Suprapubic skin (tissue), 4 donors: Measurements from ENCODE around the gene MAPK14. TPM values are rescaled to one million over a fixed set of nuclear protein-coding genes. Genes with fewer than 3 reads are reported as not detected.

Source experiments
- DNase-seq, 2 donors: peaks; one replicate each; pipeline ENCODE4 v3.0.0-alpha.2; 2019; ENCODE audit warnings: low spot score in 2 of 2
- H3K27ac ChIP-seq: fragments of 200-600 bp; sonication (generic); one replicate; pipeline ENCODE4 v1.5.1; 2019
- H3K27me3 ChIP-seq: fragments of 200-600 bp; sonication (generic); one replicate; pipeline ENCODE4 v1.5.1; 2019
- H3K36me3 ChIP-seq: fragments of 200-600 bp; sonication (generic); one replicate; pipeline ENCODE4 v1.5.1; 2019
- H3K4me1 ChIP-seq: fragments of 200-600 bp; sonication (generic); one replicate; pipeline ENCODE4 v1.5.1; 2019
- H3K4me3 ChIP-seq: fragments of 200-600 bp; sonication (generic); one replicate; pipeline ENCODE4 v1.5.1; 2019; ENCODE audit warnings: mild to moderate bottlenecking
- H3K9me3 ChIP-seq: fragments of 200-600 bp; sonication (generic); one replicate; pipeline ENCODE4 v1.5.1; 2019
- CTCF ChIP-seq, 2 donors: fragments of 200-600 bp in 1 of 2; fragments of 450-650 bp in 1 of 2; sonication (generic) in 1 of 2; IDR thresholded peaks; one replicate each; pipeline ENCODE4 v1.5.1; 2016 to 2019; ENCODE audit warnings: antibody characterized with exemption in 2 of 2, mild to moderate bottlenecking in 1 of 2, moderate library complexity in 1 of 2
- EP300 ChIP-seq: sonication (generic); formaldehyde crosslinking; IDR thresholded peaks from one replicate; pipeline ENCODE4 v1.6.1; 2017; ENCODE audit warnings: antibody characterized with exemption
- POLR2A ChIP-seq, 2 donors: fragments of 450-650 bp; IDR thresholded peaks; one replicate each; pipeline ENCODE4 v1.6.1; 2017; ENCODE audit warnings: antibody characterized with exemption in 2 of 2, mild to moderate bottlenecking in 2 of 2, moderate library complexity in 2 of 2
- POLR2AphosphoS5 ChIP-seq, 3 donors: sonication (generic); formaldehyde crosslinking; IDR thresholded peaks; one replicate each; pipeline ENCODE4 v1.6.1; 2017; ENCODE audit warnings: antibody characterized with exemption in 3 of 3
- WGBS: methylation state at CpG from one replicate; pipeline ENCODE4 v1.1.5; 2018; 5-methylcytosine and 5-hydroxymethylcytosine counted together
- total RNA-seq, 4 donors: library from RNA; depleted of rRNA; stranded (reverse); fragments of >200 nt; gene quantifications; one replicate each; pipeline ENCODE4 v1.1.0, GENCODE V29; 2016

The MAPK14 gene
- total RNA-seq, 4 donors from 2014 or later = 51.7 to 105 (median 57.8) TPM

- H3K9me3 ChIP-seq = no peaks in the 10 kb centered on the region
- H3K4me3 ChIP-seq = no peak overlapping the region
- no peak for TF ChIP-seq POLR2AphosphoS5 (IDR thresholded peaks at IDR 0.05)
- TF ChIP-seq POLR2A (IDR thresholded peaks at IDR 0.05) = no peak
- H3K4me1 ChIP-seq = peaks cover 49% of the 10 kb centered on the region
- 79% methylated on average over 3 of the region's 3 CpGs for WGBS
- H3K27me3 ChIP-seq = no peaks in the 10 kb centered on the region
- peaks cover 9% of the 10 kb centered on the region for H3K36me3 ChIP-seq
- H3K27ac ChIP-seq = no peak overlapping the region
- DNase-seq = no peak
Measured at GRCh38 chr6:36064770-36065396, 37.3 kb downstream of the MAPK14 start.

- no peak overlapping the region for H3K27ac ChIP-seq
- peaks cover 49% of the 10 kb centered on the region for H3K4me1 ChIP-seq
- no peaks in the 10 kb centered on the region for H3K9me3 ChIP-seq
- DNase-seq = no peak
- H3K27me3 ChIP-seq = no peaks in the 10 kb centered on the region
- H3K36me3 ChIP-seq = no peaks in the 10 kb centered on the region
- H3K4me3 ChIP-seq = no peak overlapping the region
- TF ChIP-seq CTCF (IDR thresholded peaks at IDR 0.05) (no peak), EP300 (no peak), POLR2A (IDR thresholded peaks at IDR 0.05) (no peak), POLR2AphosphoS5 (IDR thresholded peaks at IDR 0.05) (no peak)
Measured at GRCh38 chr6:36065916-36066315, 38.3 kb downstream of the MAPK14 start.

- Histone ChIP-seq H3K4me1 (peaks cover 49% of the 10 kb centered on the region), H3K36me3 (no peaks in the 10 kb centered on the region), H3K9me3 (no peaks in the 10 kb centered on the region), H3K27ac (no peak overlapping the region), H3K27me3 (no peaks in the 10 kb centered on the region), H3K4me3 (no peak overlapping the region)
- TF ChIP-seq POLR2A (IDR thresholded peaks at IDR 0.05) (no peak), POLR2AphosphoS5 (IDR thresholded peaks at IDR 0.05) (no peak), CTCF (IDR thresholded peaks at IDR 0.05) (no peak), EP300 (no peak)
- 91% methylated on average over 2 of the region's 2 CpGs for WGBS
- DNase-seq = no peak
Measured at GRCh38 chr6:36066817-36067216, 39.2 kb downstream of the MAPK14 start.

GRCh38 chr6:36067374-36068011 lies 39.9 kb downstream of the MAPK14 start:
- DNase-seq = no peak
- Histone ChIP-seq H3K27me3 (no peaks in the 10 kb centered on the region), H3K27ac (no peak overlapping the region), H3K36me3 (no peaks in the 10 kb centered on the region), H3K4me3 (no peak overlapping the region), H3K4me1 (peaks cover 49% of the 10 kb centered on the region), H3K9me3 (no peaks in the 10 kb centered on the region)
- WGBS = 69% methylated on average over 3 of the region's 3 CpGs
- TF ChIP-seq EP300 (no peak), CTCF (IDR thresholded peaks at IDR 0.05) (no peak), POLR2A (IDR thresholded peaks at IDR 0.05) (no peak), POLR2AphosphoS5 (IDR thresholded peaks at IDR 0.05) (no peak)

GRCh38 chr6:36068012-36068392 lies 40.4 kb downstream of the MAPK14 start:
- H3K4me1 ChIP-seq = peaks cover 49% of the 10 kb centered on the region

More at GRCh38 chr6:36068012-36068392, 40.4 kb downstream of the MAPK14 start:
- Histone ChIP-seq H3K27ac (no peak overlapping the region), H3K36me3 (no peaks in the 10 kb centered on the region), H3K9me3 (no peaks in the 10 kb centered on the region), H3K4me3 (no peak overlapping the region), H3K27me3 (no peaks in the 10 kb centered on the region)
- TF ChIP-seq POLR2AphosphoS5 (IDR thresholded peaks at IDR 0.05) (no peak), CTCF (IDR thresholded peaks at IDR 0.05) (no peak), POLR2A (IDR thresholded peaks at IDR 0.05) (no peak), EP300 (no peak)
- DNase-seq = no peak
